C4-2B (cell line): ENCODE measurements around the gene EPHA6.

Experiments used
- ZFX ChIP-seq: fragments of 450-650 bp; IDR thresholded peaks from 2 replicates; pipeline ENCODE4 v1.6.1; 2017
- TF ChIP-seq, protein P1 (sequence below): fragments of 450-650 bp; conservative IDR thresholded peaks from 2 replicates; pipeline ENCODE4 v1.5.1; 2017; ENCODE audit warnings: mild to moderate bottlenecking

DNA sequence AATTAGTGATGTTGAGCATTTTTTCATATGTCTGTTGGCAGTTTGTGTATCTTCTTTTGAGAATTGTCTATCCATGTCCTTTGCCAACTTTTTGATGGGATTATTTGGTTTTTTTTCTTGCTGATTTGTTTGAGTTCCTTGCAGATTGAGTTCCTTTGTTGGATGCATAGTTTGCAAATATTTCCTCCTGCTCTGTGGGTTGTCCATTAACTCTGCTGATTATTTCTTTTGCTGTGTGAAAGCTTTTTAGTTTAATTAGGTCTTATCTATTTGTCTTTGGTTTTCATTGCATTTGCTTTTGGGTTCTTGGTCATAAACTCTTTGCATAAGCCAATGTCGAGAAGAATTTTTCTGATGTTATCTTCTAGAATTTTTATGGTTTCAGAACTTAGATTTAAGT is 414.6 kb downstream of the EPHA6 start:
- TF ChIP-seq, protein P1, sequence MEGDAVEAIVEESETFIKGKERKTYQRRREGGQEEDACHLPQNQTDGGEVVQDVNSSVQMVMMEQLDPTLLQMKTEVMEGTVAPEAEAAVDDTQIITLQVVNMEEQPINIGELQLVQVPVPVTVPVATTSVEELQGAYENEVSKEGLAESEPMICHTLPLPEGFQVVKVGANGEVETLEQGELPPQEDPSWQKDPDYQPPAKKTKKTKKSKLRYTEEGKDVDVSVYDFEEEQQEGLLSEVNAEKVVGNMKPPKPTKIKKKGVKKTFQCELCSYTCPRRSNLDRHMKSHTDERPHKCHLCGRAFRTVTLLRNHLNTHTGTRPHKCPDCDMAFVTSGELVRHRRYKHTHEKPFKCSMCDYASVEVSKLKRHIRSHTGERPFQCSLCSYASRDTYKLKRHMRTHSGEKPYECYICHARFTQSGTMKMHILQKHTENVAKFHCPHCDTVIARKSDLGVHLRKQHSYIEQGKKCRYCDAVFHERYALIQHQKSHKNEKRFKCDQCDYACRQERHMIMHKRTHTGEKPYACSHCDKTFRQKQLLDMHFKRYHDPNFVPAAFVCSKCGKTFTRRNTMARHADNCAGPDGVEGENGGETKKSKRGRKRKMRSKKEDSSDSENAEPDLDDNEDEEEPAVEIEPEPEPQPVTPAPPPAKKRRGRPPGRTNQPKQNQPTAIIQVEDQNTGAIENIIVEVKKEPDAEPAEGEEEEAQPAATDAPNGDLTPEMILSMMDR = no peak
- TF ChIP-seq ZFX = no peak
